HAP-1 (cell line): ENCODE data around the gene ADGRD1.
"Not testable (repeated sequence)": the region's sequence is repeated elsewhere in the genome, so short reads cannot be mapped to it uniquely, and the experiment has no call there.

ENCODE experiments used
- DNase-seq, 2 experiments: peaks; one replicate each; pipeline ENCODE4 v3.0.0-alpha.2; 2016 to 2020; ENCODE audit warnings: low spot score in 2 of 2
- H3K27me3 ChIP-seq: fragments of 250-450 bp; sonication (Bioruptor Pico); 2 replicates; pipeline ENCODE4 v1.5.1; 2020; ENCODE audit warnings: low read depth, mild to moderate bottlenecking, moderate library complexity
- H3K36me3 ChIP-seq: fragments of 250-450 bp; sonication (Bioruptor Pico); replicated peaks from 2 replicates; pipeline ENCODE4 v1.5.1; 2020; ENCODE audit warnings: mild to moderate bottlenecking
- H3K4me1 ChIP-seq: fragments of 250-450 bp; sonication (Bioruptor Pico); 2 replicates; pipeline ENCODE4 v1.5.1; 2020; ENCODE audit warnings: mild to moderate bottlenecking
- H3K4me3 ChIP-seq: fragments of 250-450 bp; sonication (Bioruptor Pico); 2 replicates; pipeline ENCODE4 v1.5.1; 2020; ENCODE audit warnings: mild to moderate bottlenecking, moderate library complexity
- H3K9me3 ChIP-seq: fragments of 250-450 bp; sonication (Bioruptor Pico); 2 replicates; pipeline ENCODE4 v1.5.1; 2020; ENCODE audit warnings: mild to moderate bottlenecking, moderate library complexity
- in situ Hi-C: fragments of 300-500 bp; cut with MboI; formaldehyde crosslinking; loops from 3 replicates; pipeline ENCODE4 v1.14.3; 2020; ENCODE audit warnings: low sequenced_read_pairs, inconsistent platforms, mixed read lengths

Gene ADGRD1

DNA sequence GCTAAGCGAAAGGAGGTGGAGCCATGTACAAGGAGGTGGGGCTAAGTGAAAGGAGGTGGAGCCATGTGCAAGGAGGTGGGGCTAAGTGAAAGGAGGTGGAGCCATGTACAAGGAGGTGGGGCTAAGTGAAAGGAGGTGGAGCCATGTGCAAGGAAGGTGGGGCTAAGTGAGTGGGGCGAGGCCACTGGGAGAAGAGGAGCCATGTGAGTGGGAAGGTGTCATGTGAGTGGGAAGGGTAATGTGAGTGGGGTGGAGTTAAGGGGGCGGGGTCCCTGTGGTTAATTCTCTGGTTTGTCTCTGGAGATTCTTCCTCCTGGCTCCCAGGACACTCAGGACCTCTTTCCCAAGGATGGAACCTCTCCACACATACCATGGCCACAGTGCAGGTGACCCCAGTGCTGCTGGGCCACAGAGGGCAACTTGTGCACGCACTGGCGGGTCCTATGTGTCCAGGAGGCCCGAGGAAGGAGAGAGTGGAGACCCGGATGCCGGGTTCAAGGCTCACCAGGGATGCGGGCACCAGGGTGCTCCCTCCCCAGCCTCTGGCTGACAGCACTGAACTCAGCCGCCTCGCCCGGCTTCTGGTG is 117.6 kb downstream of the ADGRD1 start:
- in situ Hi-C loops, H3K36me3 ChIP-seq, H3K9me3 ChIP-seq, H3K4me1 ChIP-seq, H3K27me3 ChIP-seq, H3K4me3 ChIP-seq: not testable (repeated sequence)
- peak in 1 of 2 experiments; percentile 6 for DNase-seq

DNA sequence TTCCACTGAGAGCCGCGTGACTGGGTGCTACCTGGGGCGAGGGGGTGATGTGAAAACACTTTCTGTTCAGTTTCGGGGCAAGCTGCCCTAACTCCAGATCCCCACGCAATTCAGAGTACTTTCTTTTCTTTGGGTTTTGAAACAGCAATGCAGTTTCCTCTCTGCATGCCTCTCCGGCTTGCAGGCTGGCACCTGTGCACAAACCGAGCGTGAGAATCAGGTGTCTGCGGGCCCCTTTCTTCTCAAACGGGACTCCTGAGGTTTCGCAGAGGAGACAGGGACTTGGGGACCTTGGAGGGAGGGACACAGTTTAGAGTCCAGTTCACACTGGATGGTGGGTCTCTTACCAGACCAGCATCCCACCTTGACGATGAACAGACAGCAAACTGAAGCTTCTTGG is 118.2 kb downstream of the ADGRD1 start:
- H3K36me3 ChIP-seq, in situ Hi-C loops, H3K9me3 ChIP-seq, H3K27me3 ChIP-seq, DNase-seq, H3K4me3 ChIP-seq, H3K4me1 ChIP-seq: not testable (repeated sequence)

DNA sequence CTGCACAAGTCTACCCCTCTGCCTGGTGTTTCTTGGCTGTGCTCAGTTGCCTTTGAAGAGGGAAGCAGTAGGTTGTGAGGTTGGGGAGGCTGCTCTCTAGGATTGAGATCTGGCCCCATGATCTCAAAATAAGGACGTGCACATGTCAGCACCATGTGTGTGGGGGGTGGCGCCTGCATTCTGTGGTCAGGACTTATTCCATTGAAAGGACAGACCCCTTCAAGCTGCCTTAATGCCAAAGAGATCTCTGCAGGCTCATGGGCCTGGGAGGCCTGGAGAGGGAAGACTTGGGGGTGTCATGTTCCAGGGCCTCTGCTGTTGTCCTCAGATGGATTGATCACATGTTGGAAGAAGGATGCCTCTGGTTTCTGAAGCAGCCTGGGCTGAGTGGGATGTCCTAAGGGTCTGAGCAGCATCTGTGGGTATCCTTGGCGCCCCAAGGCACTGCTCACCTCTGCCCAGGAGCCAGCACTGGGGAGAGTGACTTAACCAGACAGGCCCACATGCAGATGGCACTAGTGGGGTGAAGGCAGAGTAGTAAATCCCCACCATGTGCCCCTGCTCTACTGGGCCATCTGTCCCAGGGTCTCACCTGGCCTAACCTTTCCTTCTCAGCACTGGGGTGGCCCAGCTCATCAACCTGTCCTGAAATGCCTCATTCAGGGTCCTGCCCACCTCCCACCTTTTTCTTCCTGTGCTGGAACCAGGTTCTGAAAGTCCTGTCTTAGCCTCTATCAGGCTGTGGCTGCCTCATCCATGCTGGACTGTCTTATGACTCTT is 118.9 kb downstream of the ADGRD1 start:
- Histone ChIP-seq H3K36me3 (no peaks in the 10 kb centered on the region), H3K4me1 (no peaks in the 10 kb centered on the region), H3K27me3 (no peaks in the 10 kb centered on the region), H3K9me3 (no peaks in the 10 kb centered on the region), H3K4me3 (no peak overlapping the region)
- peak in 1 of 2 experiments; percentile 6 for DNase-seq
- in situ Hi-C loops, result no loop called here

DNA sequence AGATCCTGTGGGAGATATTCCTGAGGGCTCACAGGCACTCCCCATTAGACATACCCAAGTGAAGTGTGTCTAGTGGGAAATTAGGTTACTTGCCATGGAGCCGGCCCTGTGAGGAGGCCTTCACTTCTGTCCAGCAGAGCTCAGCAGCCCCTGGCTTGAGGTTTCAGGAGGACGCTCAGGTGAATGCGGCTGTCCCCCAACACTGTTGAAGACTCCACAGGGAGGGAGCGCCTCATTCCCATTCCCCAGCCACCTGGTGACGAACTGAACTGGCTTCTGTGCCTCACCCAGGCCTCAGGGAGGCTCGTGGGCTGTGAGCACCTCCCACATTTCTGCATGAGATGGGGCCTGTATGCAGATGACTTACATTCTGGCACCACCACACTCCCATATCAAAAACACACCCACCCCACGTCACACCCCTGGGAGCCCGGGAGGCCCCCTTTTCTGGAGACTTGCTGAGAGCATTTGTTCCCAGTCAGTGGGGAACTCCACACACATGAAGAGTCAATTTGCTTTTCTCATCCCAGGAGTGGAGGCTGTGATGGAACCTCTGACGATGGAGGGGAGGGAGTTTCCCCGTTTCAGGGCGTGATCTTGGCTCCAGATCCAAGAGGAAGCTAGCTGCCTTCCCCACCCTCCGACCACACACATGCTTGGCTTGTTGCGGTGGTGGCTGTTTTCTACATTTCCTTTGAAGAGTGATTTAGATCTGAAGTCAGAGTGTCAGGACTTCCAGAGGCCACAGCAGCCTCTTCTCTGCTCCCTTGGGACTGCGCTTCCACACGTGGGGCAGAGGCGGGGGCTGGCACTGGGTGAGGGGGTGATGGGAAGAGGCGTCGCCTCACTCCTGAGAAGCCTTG is 120.7 kb downstream of the ADGRD1 start:
- Histone ChIP-seq H3K27me3 (peaks cover 3% of the 10 kb centered on the region; the same call in 1 of the 2 replicates), H3K4me3 (no peak overlapping the region), H3K4me1 (no peaks in the 10 kb centered on the region), H3K36me3 (no peaks in the 10 kb centered on the region), H3K9me3 (no peaks in the 10 kb centered on the region)
- peak in 1 of 2 experiments; percentile 3 for DNase-seq
- in situ Hi-C loops, result no loop called here

DNA sequence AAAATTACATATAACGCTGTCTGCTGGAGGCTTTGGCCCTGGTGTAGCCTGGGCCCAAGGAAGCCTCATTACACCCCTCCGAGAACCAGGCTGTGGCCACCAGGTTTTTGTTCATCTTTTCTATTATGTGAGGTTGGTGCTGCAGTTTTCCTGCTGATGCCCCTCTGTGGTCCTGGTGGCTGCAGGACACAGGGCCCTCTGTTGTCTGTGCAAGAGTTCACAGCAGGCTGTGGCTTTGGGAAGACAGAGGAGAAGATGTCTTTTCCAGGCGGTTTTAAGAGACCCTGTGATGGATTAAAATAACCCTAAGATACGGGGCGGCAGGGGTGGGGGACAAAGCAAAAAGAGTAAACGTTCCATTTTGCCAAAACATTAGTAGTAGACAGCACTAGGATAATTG is 121.5 kb downstream of the ADGRD1 start:
- no peak for DNase-seq
- no peaks in the 10 kb centered on the region for H3K36me3 ChIP-seq
- H3K9me3 ChIP-seq, result no peaks in the 10 kb centered on the region
- no peak overlapping the region for H3K4me3 ChIP-seq
- in situ Hi-C loops, result no loop called here
- no peaks in the 10 kb centered on the region for H3K4me1 ChIP-seq
- H3K27me3 ChIP-seq, result peaks cover 3% of the 10 kb centered on the region; the same call in 1 of the 2 replicates

DNA sequence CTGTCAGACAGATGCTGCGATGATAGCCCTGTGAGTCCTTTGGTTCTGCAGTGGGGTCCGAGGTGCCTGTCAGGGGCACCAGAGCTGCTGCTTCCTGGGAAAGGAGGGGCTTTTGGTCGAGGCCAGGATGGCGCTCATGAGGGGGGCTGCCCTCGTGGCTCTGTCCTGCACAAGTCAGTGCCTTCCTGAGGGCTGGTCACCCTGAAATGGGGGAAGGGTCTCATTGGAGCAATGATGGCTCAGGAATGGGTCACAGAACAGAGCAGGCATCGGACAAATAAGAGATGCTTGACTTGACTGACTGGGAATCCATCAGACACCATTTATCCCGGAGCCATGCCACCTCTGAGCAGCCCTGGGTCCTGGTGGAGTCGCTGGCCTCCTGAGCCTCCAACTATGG is 121.9 kb downstream of the ADGRD1 start:
- no peak for DNase-seq
- no peaks in the 10 kb centered on the region for H3K4me1 ChIP-seq
- H3K9me3 ChIP-seq, result no peaks in the 10 kb centered on the region
- H3K36me3 ChIP-seq, result no peaks in the 10 kb centered on the region
- no peak overlapping the region for H3K4me3 ChIP-seq
- in situ Hi-C loops, result no loop called here
- peaks cover 3% of the 10 kb centered on the region; the same call in 1 of the 2 replicates for H3K27me3 ChIP-seq

DNA sequence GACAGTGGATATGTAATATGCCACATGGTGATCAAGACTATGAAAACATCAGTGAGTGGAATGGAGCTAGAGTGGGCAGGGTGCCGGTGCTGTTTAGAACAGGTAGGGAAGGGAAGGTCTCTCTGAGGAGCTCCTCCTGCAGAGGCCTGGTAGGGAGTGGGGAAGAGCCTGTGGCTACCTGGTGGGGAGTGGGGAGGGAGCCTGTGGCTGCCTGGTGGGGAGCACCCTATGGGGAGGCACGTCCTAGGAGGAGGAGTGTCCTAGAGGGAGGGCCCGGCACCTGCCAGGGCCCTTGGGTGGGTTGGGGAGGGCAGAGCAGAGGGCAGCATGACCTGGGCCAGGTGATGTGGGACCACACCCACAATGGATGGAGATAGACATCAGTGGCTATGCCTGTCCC is 122.6 kb downstream of the ADGRD1 start:
- in situ Hi-C loops, result no loop called here
- Histone ChIP-seq H3K4me3 (no peak overlapping the region), H3K9me3 (no peaks in the 10 kb centered on the region), H3K27me3 (peaks cover 5% of the 10 kb centered on the region), H3K4me1 (no peaks in the 10 kb centered on the region), H3K36me3 (no peaks in the 10 kb centered on the region)
- DNase-seq, result no peak

DNA sequence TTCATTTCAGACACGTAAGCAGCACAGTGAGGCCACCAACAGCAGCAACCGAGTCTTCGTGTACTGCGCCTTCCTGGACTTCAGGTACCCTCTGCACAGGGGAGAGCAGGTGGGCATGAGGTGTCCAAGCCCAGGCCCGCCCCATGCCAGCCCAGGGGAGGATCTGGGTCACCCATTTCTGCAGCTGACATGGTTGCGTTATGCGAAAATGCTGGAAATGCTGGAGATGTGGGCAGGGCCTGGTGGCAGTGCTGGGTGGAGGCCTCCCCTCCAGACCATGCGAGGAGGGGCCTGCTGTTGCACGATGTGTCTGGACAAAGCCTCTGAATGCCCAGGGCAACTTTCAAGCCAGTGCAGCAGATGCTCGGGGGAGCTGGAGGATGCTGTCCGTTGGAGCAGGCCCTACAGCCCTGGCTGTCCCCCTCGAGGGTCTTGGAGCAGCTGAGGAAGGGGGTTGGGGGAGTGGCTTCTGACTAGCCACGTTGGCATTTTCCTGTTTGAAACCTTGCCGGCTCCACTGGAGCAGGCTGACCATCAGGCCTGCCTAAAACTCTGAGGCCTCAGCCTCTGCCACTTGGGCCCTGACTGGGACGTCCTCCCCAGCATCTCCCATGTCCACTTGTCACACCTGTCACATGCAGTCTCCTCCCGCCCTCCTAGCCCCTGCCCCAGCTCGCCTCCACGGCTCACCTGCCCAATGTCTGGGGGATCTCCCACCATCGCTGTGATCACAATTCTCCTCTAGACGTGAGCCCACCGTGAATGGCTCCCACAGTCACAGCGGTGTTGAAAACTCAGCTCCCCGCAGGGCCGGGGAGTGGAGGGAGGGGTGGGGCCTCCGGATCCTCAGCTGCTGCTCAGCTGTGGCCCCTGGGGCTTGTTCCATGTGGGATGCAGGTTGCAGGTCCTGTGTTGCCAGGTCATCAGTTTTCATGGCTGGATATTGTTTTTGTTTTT is 123.4 kb downstream of the ADGRD1 start:
- no peak for DNase-seq
- Histone ChIP-seq H3K4me1 (no peaks in the 10 kb centered on the region), H3K4me3 (no peak overlapping the region), H3K27me3 (peaks cover 7% of the 10 kb centered on the region), H3K9me3 (no peaks in the 10 kb centered on the region), H3K36me3 (no peaks in the 10 kb centered on the region)
- in situ Hi-C loops, result no loop called here

DNA sequence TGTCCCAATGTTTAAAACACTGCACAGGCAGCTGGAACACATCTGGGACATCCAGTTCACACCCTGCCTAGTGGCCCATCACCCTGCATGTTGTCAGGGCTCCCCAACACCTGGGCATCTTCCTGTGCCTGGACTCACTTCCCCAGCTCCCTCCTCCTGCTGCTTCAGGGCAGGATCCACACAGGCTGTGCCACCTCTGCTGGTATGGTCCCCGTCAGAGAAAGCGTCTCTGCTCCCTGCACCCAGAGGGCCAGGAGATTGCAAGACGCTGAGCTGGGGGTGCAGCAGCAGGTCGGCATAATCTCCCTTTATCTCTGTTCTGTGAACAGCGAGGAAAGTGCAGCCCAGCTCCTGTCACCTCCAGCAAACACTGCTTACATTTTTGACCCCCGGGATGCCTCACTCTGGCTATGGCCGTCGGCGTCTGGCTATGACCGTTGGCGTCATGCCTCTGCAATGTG is 124.3 kb downstream of the ADGRD1 start:
- Histone ChIP-seq H3K4me1 (no peaks in the 10 kb centered on the region), H3K27me3 (peaks cover 7% of the 10 kb centered on the region), H3K36me3 (no peaks in the 10 kb centered on the region), H3K4me3 (no peak overlapping the region), H3K9me3 (no peaks in the 10 kb centered on the region)
- in situ Hi-C loops, result no loop called here
- DNase-seq, result no peak

DNA sequence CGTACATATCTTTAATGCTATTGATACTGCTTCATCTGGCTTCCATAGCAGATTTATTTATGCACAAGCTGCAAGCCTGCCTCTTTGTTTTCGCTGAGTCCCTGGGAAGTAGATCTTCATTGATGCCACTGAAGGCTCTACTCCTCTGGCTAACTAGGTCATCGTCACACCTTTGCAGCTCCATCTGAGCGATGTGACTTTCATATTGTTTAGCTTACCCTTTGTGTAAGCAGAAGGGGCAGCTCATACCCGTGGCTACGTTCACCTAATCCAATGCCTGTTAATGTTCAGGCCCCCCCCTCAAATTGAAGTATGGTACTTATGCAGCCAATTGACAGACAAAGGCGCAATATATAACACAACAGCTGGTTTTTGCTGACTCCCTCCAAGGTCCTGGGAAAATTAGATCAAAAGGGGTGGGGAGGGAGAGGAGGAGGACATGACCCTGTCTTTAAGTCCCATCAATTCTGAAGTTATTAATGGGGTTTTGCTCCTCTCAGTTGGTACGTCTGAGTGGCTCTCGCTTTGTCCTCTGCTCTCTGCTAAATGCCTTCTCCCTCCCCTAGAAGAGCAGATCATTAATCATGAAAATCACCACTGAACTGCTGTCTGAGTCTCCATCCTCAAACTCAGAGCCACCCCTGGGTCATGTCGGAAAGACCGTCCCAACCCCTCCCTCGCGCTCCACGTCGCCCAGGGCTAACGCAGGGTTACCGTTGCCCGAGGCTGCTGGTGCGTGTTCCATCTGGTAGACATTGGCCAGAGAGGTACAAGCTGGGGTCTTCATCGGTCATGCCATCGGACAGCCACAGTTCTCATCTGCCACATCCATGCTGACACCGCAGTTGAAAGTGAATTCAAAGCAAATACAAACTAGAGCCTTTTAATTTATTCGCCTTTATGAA is 128.8 kb downstream of the ADGRD1 start:
- Histone ChIP-seq H3K27me3 (peaks cover 7% of the 10 kb centered on the region), H3K4me3 (no peak overlapping the region), H3K36me3 (no peaks in the 10 kb centered on the region), H3K4me1 (no peaks in the 10 kb centered on the region), H3K9me3 (no peaks in the 10 kb centered on the region)
- peak in 1 of 2 experiments; percentile 3 for DNase-seq
- in situ Hi-C loops, result no loop called here

DNA sequence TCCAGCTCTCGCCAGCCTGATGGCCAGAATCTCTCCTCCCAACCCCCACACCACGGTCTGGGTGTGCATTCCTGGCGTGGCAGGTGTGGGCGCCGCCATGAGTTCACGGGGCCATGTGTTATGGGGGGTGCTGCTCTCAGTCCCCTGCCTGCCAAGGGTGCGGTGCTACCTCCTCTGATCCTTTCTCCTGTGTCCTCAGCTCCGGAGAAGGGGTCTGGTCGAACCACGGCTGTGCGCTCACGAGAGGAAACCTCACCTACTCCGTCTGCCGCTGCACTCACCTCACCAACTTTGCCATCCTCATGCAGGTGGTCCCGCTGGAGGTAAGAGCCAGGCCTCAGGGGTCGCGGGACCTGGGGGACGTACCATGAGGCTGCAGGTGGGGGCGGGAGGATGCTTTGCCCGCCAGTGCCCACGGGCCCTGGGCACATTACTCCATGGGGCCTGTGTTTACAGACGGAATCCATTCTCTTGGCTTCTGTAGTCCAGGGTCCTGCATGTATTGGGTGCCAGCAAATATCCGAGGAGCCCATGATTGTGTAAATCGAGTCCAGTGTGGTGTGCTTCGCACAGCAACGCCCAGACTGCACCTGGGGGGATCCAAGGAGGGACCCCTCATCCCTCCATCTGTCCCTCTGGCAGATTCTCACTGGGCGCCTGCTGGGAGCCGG is 130.8 kb downstream of the ADGRD1 start:
- H3K4me3 ChIP-seq, result no peak overlapping the region
- DNase-seq, result peak in 1 of 2 experiments; percentile 4
- peaks cover 5% of the 10 kb centered on the region for H3K27me3 ChIP-seq
- in situ Hi-C loops, result no loop called here
- no peaks in the 10 kb centered on the region for H3K9me3 ChIP-seq
- H3K4me1 ChIP-seq, result no peaks in the 10 kb centered on the region
- no peaks in the 10 kb centered on the region for H3K36me3 ChIP-seq
